ENCODE data around the gene KCNMB4. TPM values are rescaled to one million over a fixed set of nuclear protein-coding genes. Genes with fewer than 3 reads are reported as not detected.

KCNMB4 gene
- total and polyA plus RNA-seq, 4 donors = 0.46 to 1.3 (median 0.65) TPM

DNA sequence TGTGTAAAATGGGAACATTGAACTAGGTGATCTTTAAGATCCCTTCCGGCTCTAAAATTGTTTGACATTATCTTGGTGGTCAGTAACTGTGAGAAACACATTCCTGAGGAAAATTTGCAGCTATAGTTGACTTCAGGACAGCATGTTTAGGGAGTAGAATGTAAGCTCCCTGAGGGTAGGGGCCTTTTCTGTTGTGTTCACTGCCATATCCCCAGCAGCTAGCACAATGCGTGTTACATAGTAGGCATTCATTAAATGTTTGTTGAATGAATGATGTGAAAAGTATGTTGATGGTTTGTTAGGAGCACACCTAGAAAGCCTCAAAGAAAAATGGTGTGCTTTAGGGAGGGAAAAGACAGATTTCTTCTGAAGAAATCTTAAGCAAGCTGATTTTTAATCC, 38.5 kb upstream of the KCNMB4 start:
- Histone ChIP-seq H3K4me1 (ENCODE audit: control insufficient read depth in 4 of 4, insufficient read depth in 4 of 4, low read length in 3 of 4) (no peaks in the 10 kb centered on the region), H3K9me3 (ENCODE audit: control insufficient read depth in 4 of 4, low read length in 3 of 4) (no peaks in the 10 kb centered on the region), H3K27me3 (ENCODE audit: control insufficient read depth in 4 of 4, insufficient read depth in 4 of 4, low read length in 3 of 4) (no peaks in the 10 kb centered on the region), H3K27ac (ENCODE audit: low read depth in 1 of 2, low read length in 2 of 2) (no peak overlapping the region), H3K4me3 (ENCODE audit: low read depth in 1 of 3, low read length in 3 of 3) (no peak overlapping the region), H3K9ac (ENCODE audit: low read depth in 1 of 2, low read length in 2 of 2) (no peak overlapping the region), H3K36me3 (ENCODE audit: control insufficient read depth in 4 of 4, insufficient read depth in 3 of 4, low read depth in 1 of 4, low read length in 3 of 4) (peaks cover 0 to 18% (median 6%) of the 10 kb centered on the region in 4 donors)
- DNase-seq (ENCODE audit: low spot score) = no peak
- 100% methylated on average over 2 of the region's 2 CpGs for WGBS
- TF ChIP-seq, protein P1, sequence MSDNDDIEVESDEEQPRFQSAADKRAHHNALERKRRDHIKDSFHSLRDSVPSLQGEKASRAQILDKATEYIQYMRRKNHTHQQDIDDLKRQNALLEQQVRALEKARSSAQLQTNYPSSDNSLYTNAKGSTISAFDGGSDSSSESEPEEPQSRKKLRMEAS (IDR thresholded peaks at IDR 0.05) = no peak
- no peak for TF ChIP-seq TAF1 (conservative IDR thresholded peaks at IDR 0.05)

DNA sequence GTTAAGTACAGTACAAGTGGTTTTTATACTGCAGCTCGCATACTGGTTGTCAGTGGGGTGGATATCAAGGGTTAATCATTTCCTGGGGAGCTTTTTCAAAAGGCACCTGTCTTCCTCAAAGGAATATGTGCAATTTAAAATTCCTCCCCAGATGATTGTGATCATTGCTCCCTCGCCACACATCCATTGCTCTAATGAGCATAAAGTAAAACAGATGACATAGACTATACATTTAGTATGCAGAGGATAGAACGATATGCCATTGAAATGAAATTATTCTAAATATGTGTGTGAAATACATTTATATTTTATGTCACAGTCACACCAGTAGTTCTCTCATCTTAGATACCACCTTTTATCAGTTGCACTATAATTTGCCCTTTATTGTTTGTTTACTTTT, 36.4 kb upstream of the KCNMB4 start:
- DNase-seq (ENCODE audit: low spot score) = no peak
- Histone ChIP-seq H3K9me3 (ENCODE audit: control insufficient read depth in 4 of 4, low read length in 3 of 4) (no peaks in the 10 kb centered on the region), H3K4me3 (ENCODE audit: low read depth in 1 of 3, low read length in 3 of 3) (no peak overlapping the region), H3K36me3 (ENCODE audit: control insufficient read depth in 4 of 4, insufficient read depth in 3 of 4, low read depth in 1 of 4, low read length in 3 of 4) (peaks cover 0 to 16% (median 5%) of the 10 kb centered on the region in 4 donors), H3K27ac (ENCODE audit: low read depth in 1 of 2, low read length in 2 of 2) (no peak overlapping the region), H3K9ac (ENCODE audit: low read depth in 1 of 2, low read length in 2 of 2) (no peak overlapping the region), H3K27me3 (ENCODE audit: control insufficient read depth in 4 of 4, insufficient read depth in 4 of 4, low read length in 3 of 4) (no peaks in the 10 kb centered on the region), H3K4me1 (ENCODE audit: control insufficient read depth in 4 of 4, insufficient read depth in 4 of 4, low read length in 3 of 4) (no peaks in the 10 kb centered on the region)
- TF ChIP-seq GABPA (IDR thresholded peaks at IDR 0.05 in 1 of 2, conservative IDR thresholded peaks at IDR 0.05 in 1 of 2) (no peak), EGR1 (IDR thresholded peaks at IDR 0.05; ENCODE audit: low read depth in 2 of 2) (no peak), FOXA1 (IDR thresholded peaks at IDR 0.05) (no peak), FOXA2 (IDR thresholded peaks at IDR 0.05) (no peak), RXRA (IDR thresholded peaks at IDR 0.05) (no peak), HNF4A (conservative IDR thresholded peaks at IDR 0.05) (no peak)
- TF ChIP-seq, protein P2, sequence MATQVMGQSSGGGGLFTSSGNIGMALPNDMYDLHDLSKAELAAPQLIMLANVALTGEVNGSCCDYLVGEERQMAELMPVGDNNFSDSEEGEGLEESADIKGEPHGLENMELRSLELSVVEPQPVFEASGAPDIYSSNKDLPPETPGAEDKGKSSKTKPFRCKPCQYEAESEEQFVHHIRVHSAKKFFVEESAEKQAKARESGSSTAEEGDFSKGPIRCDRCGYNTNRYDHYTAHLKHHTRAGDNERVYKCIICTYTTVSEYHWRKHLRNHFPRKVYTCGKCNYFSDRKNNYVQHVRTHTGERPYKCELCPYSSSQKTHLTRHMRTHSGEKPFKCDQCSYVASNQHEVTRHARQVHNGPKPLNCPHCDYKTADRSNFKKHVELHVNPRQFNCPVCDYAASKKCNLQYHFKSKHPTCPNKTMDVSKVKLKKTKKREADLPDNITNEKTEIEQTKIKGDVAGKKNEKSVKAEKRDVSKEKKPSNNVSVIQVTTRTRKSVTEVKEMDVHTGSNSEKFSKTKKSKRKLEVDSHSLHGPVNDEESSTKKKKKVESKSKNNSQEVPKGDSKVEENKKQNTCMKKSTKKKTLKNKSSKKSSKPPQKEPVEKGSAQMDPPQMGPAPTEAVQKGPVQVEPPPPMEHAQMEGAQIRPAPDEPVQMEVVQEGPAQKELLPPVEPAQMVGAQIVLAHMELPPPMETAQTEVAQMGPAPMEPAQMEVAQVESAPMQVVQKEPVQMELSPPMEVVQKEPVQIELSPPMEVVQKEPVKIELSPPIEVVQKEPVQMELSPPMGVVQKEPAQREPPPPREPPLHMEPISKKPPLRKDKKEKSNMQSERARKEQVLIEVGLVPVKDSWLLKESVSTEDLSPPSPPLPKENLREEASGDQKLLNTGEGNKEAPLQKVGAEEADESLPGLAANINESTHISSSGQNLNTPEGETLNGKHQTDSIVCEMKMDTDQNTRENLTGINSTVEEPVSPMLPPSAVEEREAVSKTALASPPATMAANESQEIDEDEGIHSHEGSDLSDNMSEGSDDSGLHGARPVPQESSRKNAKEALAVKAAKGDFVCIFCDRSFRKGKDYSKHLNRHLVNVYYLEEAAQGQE (IDR thresholded peaks at IDR 0.05) = no peak
- TF ChIP-seq, protein P3, sequence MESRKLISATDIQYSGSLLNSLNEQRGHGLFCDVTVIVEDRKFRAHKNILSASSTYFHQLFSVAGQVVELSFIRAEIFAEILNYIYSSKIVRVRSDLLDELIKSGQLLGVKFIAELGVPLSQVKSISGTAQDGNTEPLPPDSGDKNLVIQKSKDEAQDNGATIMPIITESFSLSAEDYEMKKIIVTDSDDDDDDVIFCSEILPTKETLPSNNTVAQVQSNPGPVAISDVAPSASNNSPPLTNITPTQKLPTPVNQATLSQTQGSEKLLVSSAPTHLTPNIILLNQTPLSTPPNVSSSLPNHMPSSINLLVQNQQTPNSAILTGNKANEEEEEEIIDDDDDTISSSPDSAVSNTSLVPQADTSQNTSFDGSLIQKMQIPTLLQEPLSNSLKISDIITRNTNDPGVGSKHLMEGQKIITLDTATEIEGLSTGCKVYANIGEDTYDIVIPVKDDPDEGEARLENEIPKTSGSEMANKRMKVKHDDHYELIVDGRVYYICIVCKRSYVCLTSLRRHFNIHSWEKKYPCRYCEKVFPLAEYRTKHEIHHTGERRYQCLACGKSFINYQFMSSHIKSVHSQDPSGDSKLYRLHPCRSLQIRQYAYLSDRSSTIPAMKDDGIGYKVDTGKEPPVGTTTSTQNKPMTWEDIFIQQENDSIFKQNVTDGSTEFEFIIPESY (IDR thresholded peaks at IDR 0.05) = no peak
- WGBS = 82% methylated on average over 3 of the region's 3 CpGs

DNA sequence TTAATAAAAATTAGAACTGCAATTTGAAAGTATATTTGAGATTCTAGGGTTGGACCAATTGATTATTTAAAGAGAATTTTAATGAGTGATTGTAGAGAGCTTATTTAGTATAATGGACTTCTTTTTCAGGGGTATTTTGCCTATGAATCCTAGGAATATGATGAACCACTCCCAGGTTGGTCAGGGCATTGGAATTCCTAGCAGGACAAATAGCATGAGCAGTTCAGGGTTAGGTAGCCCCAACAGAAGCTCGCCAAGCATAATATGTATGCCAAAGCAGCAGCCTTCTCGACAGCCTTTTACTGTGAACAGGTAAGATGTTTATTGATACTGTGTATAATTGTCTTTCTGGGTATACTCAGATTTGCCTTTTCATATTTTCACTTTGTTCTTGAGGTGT, 35.9 kb upstream of the KCNMB4 start:
- 98% methylated on average over 2 of the region's 2 CpGs for WGBS
- no peaks in the 10 kb centered on the region for H3K9me3 ChIP-seq (ENCODE audit: control insufficient read depth in 4 of 4, low read length in 3 of 4)
- H3K4me3 ChIP-seq (ENCODE audit: low read depth in 1 of 3, low read length in 3 of 3) = no peak overlapping the region
- DNase-seq (ENCODE audit: low spot score) = no peak
- H3K9ac ChIP-seq (ENCODE audit: low read depth in 1 of 2, low read length in 2 of 2) = no peak overlapping the region
- H3K4me1 ChIP-seq (ENCODE audit: control insufficient read depth in 4 of 4, insufficient read depth in 4 of 4, low read length in 3 of 4) = no peaks in the 10 kb centered on the region
- H3K27ac ChIP-seq (ENCODE audit: low read depth in 1 of 2, low read length in 2 of 2) = no peak overlapping the region
- H3K27me3 ChIP-seq (ENCODE audit: control insufficient read depth in 4 of 4, insufficient read depth in 4 of 4, low read length in 3 of 4) = no peaks in the 10 kb centered on the region
- H3K36me3 ChIP-seq (ENCODE audit: control insufficient read depth in 4 of 4, insufficient read depth in 3 of 4, low read depth in 1 of 4, low read length in 3 of 4) = peaks cover 0 to 18% (median 5%) of the 10 kb centered on the region in 4 donors
- TF ChIP-seq RXRA (IDR thresholded peaks at IDR 0.05) (no peak), FOXA2 (IDR thresholded peaks at IDR 0.05) (no peak), HNF4G (IDR thresholded peaks at IDR 0.05) (no peak), GABPA (IDR thresholded peaks at IDR 0.05 in 1 of 2, conservative IDR thresholded peaks at IDR 0.05 in 1 of 2) (no peak), SP1 (IDR thresholded peaks at IDR 0.05) (no peak), TAF1 (conservative IDR thresholded peaks at IDR 0.05) (no peak)
- TF ChIP-seq, protein P4, sequence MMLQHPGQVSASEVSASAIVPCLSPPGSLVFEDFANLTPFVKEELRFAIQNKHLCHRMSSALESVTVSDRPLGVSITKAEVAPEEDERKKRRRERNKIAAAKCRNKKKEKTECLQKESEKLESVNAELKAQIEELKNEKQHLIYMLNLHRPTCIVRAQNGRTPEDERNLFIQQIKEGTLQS (IDR thresholded peaks at IDR 0.05) = no peak
- TF ChIP-seq, protein P2 (IDR thresholded peaks at IDR 0.05) = no peak
- TF ChIP-seq, protein P3 (IDR thresholded peaks at IDR 0.05) = no peak
- TF ChIP-seq, protein P1 (IDR thresholded peaks at IDR 0.05) = no peak
